ENCODE measurements around the gene MTCL3.

Gene MTCL3

DNA sequence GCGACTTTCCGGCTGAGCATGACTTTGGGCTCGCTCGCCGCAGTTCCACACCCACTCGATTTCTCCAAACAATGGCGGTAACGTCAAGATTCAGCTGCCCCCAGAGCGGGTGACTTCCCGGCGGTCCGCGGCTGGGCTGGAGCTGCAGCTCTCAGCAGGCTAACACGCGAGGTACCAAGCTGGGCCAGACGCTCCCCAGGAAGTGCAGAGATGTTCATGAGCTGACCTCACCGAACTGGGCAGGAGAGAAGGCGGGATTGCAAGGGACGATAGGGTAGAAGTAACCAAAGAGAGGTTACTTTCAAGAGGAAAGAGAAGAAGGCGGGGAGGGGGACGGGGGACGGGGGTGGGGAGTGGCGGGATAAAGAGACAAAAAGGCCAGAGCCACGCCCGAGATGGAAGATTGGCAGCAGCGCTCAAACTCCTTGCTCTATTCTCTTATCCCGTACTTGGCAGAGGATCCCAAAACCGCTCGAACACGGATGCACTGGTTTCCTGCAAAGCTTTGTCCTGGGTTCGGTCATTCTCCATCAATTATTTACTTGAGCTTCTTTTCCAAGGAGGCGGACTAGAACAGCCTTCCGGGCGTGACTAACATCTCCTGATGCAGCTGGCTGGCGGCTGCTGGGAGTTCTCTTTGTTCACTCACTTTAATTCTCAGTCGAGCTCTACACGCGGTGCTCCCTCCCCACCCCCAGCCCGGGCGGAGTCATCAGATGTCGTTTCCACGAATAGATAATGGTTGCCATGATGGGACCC, at the start of gene MTCL3:
MTCL3 (minus strand) TSS at position 626 of the 759 bp plus-strand sequence.
- DNase-seq, result peak; percentile 23

DNA sequence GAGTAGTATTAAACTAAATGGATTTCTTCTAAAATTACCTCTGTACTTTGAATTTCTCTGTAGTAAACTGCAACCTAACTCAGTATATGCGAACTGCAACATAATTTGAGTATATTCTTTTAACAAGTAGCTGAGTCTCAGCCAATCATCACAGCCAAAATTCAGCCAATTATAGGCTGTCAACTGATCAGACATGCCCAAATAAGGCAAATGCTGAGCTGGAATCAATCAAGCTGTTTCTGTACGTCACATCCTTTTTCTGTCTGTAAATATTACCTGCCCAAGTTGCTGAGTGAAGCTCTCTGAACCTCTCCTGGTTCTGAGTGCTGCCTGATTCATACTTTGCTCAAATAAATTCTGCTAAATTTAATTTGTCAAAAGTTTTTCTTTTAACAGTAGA, 48.3 kb upstream of the MTCL3 start:
- DNase-seq, result no peak

DNA sequence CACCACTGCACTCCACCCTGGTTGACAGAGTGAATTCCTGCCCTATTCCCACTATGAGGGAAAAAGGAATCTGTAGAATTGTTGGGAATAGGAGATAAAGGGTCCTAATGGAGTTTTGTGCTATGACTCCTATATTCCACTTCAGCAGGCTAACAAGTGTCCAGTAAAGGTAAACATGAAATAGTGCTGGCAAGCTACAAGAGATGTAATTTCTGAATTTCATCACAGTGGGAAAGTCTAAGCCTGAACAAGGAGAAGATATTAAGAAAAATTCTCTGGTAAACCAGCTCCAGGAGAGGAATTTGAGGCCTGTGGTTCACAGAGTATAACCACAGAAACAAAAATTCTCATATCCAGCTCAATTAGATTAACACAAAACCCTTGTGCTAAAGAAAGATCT, 47.5 kb upstream of the MTCL3 start:
- no peak for DNase-seq

DNA sequence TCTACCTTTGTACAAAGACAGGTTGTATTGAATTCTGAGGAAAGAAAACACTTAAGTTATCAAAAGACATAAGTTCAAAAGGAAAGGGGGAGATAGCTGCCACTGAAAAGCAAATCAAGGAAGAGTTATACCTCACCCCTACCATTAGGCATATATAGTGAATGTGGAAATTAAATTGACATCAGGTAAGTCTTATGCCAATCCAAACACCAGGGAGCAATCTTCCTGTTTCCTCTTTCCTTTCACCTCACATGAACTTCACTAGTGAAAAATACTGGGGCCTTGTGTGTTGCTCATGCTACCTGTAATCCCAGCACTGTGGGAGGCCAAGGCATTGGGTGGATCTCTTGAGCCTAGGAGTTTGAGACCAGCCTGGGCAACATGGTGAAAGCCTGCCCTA, 47.0 kb upstream of the MTCL3 start:
- no peak for DNase-seq

DNA sequence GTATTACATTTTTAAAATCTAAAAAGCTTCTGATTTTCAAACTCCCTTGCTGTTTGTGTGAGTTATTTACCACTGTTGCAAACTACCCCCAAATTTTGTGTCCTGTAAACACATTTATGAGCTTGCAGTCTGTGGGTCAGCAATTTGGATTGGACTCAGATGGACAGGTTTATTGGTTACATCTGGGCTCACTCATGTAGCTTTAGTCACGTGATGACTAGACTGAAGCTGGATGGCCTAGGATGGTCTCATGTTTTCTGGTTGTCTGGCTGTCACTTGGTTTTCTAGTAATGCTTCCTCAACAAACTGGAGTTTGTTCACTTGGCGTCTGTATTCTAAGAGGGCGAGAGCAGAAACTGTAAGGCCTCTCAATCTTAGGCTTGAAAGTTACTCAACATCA, 45.6 kb upstream of the MTCL3 start:
- DNase-seq, result no peak

DNA sequence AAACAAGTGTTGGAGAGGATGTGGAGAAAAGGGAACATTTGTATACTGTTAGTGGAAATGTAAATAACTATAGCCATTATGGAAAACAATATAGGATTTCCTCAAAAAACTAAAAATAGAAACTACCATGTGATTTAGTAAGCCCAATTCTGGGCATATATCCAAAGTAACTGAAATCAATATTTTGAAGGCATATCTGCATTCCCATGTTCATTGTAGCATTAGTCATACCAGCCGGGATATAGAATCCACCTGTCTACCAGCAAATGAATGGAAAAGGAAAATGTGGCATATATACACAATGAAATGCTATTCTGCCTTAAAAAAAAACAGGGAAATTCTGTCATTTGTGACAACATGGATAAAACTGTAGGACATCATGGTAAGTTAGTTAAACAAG, 42.5 kb upstream of the MTCL3 start:
- no peak for DNase-seq

DNA sequence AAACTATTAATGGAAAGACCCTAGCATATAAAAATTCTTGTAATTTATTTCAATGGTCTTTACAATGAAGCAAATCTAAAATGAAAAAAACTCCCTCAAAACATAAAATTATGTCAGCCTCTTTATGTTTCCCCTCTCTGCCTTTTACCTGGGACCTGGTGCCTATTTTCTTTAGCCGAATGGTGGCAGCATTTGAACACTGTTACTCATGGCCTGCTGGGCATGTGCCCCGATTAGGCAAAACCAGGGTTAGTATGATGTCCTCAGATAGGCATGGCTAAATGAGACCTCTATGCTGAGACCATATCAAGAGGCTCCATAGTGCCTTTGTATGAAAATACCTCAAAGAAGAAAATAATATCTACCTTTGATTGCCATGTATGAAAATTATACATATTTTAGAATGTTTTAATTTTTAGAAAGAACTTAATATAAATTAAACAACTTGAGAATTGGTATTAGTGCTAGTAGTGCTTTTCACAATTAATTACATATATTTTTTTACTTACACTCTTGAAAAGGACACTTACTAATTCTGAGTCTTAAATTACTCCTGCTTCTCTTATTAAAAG, 35.4 kb upstream of the MTCL3 start:
- peak; percentile 13 for DNase-seq

DNA sequence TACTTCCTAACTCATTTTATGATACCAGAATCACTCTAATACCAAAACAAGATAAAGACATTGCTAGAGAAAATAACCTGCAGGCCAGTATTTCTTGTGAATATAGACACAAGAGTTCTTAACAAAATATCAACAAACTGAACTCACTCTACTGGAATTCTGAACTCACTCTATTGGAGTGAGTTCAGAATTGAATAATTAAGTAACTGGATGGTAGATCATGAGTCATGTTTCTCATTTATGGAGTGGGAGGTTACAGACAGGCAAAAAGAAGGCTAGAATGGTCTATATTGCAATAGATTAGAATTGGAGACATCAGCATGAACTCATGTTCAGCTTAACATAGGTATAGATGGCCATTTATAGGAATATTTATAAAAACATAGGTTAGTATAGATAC, 31.3 kb upstream of the MTCL3 start:
- DNase-seq, result no peak

DNA sequence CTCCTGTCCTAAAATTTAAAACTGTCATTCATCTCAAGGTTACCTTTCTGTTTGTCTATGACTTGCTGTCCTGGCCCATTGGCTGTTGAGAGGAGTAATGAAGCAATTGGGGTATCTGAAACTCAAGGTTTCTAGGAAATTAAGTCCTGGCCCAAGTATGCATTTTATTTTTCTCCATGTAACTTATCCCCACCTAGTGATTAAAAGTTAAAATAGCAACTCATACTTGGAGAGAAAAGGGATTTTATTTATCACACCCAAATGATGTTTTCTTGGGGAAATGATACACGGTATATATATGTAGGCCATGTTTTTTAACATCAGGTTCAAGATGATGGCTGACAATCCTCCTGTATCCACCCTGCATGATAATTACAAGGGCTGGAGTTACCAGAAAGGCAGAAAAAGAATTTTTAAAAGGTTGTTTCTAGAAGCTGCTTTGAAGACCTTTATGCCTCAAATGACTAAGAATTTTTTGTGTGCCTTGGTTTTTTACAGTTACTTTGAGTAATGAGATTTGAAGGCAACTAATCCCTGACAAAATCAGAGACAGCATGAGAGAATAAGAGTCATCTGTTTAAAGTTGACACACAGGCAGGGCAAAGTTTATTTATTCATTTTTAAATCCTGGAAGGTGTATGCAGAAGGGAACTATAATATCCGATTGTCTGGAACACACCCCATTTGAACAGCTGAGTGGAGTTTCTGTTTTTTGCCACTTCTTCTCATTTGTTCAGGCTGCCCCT, 28.9 kb upstream of the MTCL3 start:
- no peak for DNase-seq

DNA sequence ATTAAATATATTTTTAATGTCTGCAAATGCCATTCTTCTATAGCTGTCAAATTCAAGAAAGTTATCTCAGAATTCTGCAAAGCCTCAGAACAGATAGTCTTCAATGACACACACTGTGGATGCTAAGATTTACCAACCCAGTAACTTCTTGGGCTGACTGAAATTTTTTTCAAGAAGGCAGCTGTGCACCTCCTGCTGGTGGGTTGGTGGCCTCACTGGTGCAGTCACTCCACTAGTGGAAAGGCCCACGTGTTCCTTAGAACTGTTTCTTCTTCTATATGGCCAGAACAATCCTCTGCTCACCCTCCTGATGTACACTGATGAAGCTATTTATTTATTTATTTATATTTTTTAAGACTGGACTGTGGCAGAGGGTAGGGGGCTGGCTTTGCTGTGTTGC, 28.1 kb upstream of the MTCL3 start:
- peak; percentile 20 for DNase-seq

DNA sequence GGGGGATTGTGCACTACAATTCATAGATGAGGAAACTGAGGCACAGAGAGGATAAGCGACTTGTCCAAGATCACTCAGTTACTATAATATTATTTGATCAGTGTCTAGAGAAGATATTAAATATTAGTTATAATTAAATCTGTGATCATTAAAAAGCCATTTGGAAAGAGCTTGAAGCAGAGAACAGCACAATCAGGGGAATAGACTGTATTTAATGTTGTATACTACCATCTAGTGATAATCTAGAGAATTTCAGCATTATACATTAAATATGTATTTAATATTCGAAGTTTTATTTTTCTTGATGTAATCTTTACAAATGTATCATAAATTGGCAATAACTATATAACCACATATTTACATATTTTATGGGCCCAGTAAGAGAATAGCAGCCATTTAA, 20.1 kb upstream of the MTCL3 start:
- DNase-seq, result no peak

DNA sequence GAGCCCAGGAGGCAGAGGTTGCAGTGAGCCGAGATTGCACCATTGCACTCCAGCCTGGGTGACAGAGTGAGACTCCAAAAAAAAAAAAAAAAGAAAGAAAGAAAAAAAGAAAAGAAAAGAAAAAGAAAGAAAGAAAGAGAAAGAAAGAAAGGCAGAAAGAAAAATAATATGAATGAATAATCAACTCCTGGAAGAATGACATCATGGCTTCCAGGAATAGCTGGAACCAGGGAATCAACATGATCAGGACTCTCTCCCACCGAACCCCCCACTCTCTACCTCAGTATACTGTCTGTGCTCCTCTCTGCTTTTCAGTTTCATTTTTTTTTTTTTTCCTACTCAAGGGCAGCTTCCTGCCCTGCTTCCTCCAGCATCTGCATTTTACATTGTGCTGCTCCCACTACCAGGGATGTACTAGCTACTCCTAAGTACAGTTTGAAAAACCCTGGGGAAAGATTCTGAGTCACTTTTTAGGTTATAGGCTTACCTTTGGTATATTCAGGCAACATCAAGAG, 19.7 kb upstream of the MTCL3 start:
- DNase-seq, result no peak

DNA sequence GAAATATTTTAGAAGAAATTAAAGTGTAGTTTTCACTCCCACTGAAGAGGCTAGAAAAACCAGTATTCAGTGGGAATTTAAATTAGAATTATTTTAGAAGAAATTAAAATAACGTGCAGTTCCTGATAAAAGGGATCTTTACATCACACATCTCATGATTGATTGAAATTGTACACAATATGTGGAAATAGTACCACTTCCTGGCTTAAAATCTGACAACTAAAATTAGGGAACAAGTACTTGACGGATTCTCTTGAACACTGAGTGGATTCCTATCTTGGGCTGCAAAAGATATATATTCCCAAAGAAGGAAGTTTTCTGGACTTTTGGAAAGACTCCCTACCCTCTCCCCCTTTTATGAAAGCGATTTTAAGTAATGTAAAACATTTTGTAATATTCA, 14.6 kb upstream of the MTCL3 start:
- no peak for DNase-seq

DNA sequence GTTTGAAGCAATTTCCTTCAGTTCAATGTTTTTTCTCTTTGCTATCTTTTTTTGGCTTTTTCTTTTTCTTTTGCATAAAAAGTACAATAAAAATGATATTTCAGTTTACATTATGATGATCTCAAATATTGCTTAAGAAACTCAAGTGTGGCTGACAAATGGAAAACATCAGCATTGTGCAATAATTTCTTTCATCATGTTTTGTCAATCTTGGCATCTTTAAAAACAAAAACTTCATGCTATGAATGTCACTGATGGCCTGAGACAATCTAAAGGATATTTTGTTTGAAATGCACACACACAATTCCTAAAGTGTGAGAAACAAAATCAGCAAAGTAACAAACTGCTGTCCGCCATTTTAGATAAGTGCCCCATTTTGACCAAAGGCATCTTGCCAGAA, 13.9 kb upstream of the MTCL3 start:
- no peak for DNase-seq

DNA sequence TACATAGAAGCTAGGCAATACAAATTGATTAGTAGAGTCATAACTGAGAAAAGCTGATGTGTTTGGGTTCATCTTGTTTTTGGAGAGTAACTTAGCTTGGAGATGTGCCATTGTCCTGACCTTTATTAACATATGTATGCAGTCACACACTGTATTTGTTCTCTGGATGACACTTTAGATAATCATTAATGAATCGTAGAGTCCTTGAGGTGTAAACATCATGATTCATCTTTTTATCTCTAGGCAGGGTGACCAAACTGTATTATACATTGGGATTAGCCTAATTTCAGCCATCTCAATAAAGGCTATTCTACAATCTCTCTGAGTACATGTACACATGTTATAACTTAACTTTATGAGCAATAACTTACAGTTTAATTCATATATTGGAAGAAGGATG, 3.6 kb upstream of the MTCL3 start:
- DNase-seq, result no peak

DNA sequence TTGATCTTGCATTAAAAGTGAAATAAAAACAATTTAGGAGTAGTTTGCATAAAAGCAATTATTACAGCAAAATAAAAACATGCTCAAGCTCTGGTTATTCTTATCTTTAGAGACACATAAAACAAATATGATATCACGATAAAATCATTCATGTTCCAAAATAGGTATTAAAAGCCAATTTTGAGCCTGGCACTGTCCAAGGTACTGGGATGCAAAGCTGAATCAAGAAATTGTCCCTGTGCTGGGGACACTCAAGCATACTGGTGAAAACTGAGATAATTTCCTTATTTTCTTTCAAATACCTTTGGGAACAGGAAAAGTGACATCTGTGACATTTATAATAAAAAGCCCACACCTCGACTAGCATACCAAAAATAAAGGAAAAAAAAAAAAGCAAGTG, 931 bp upstream of the MTCL3 start:
- peak; percentile 14 for DNase-seq

DNA sequence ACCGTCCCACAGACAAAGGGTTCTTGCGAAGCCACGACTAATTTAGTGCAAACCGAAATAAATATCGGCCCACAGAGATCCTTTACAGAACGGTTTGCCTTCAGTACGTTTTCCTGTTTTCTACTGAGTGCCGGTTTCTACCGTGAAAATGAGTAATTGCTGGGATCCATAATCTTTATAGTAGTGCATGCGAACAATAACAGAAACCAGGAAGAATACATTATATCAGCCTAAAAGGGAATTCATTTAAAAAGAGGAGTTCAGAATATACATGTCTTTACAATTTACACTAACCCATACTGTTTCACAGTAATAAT, 292 bp upstream of the MTCL3 start:
- DNase-seq, result no peak

DNA sequence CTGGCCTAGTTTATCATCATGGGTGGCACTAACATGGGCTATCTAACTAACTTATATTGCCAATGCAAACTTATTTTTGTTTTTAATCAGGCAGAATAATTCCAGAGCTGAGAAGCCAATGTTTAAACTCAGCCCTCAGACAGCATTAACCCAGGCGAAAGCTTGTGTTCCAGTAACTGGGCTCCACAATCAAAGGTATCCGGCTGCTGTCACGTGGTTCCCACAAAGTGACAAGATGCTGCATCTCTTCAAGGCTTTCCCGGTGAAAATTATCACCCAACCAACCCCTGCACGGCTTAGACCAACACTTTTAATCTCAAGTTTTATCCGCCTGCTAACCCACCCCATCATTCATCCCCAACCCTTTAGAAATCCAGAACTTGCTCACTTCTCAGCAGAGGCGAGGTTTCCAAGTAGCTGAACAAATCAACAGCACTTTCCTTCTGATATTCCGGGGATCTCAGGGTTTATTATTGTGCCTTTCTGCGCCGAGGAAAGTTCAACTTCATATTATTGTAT, 885 bp downstream of the MTCL3 start:
- no peak for DNase-seq

DNA sequence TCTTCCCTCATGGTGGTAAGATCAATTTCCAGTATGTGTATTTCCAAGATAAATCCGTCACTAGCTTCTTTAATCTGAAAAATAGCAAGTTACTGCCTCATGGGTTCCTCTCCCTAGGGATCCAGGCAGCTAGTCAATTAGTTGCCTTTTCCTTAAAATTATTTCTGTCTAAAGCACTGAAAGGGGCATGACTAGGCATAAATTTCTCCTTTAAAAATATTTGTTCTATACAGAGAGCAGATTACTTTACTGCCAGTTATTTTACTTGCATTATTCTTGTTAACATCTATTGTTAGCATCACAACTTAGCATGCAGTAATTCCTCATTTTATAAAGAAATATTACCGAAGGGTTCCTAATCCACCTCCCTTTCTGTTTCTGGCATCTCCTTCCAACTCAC, 1.4 kb downstream of the MTCL3 start:
- no peak for DNase-seq

DNA sequence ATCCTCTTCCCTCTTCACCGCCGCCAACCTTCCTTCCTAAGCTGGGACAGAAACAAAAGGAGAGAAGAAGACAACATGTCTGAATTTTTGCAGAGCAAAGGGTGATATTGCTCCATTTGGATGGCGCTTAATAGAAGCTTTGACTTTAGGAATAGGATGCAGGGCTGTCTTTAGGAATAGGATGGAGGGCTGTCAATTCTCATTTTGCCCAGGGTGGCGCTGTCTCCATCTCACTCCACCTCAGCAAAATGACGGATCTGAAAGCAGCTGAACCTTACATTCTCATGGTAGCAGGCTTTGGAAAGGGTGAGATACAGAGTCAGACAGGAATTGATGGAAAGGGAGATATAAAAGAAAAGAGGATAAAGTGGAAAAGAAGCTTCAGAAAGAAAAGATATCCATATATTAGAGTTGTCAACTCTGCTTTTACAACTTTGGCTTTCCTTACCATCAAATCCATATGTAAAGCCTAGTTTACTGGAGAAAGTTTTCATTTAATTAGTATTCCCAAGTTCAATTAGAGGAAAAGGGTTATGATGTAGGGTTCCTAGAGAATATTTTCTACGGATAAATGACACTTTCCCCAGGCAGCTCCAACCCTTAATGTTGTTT, 2.4 kb downstream of the MTCL3 start:
- DNase-seq, result peak; percentile 51

DNA sequence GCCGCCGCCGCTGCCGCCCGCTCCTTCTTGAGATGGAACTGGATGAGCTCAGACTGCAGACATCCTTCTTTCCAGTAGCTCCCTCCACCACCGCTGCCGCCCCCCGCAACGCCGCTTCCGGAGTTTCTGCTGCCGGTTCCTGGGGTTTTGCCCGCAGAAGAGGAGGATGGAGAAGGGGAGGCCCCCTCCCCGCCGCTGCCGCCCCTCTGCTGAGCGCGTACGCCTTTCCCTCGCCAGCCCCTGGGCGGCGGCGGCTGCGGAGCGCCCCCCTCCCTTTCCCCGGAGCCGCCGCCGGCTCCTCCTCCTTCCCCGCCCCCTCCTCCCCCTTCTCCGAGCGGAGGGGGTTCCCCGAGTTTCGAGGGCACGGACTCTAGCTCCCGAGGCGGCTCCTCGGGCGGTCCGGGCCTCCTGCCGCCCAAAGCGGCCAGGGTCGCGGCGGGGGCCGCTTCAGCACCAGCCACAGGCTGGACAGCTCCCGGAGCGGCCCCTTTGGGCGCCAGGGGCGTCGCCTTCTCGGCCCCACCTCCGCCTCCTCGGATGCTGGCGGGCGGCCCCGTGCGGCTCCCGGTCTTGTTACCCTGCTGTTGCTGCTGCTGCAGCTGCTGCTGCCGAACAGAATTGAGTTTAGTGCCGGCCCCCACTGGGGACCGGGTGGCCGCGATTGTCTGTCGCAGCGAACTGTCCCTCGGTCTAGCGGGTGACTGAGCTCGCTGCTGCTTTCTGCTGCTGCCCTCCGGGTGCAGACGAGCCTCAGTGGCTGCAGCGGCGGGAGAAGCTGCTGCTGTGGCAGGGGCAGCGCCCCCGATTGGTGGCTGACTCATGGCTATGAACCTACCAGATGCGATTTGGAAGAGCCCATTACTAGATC, 3.1 kb downstream of the MTCL3 start:
- DNase-seq, result peak; percentile 74

DNA sequence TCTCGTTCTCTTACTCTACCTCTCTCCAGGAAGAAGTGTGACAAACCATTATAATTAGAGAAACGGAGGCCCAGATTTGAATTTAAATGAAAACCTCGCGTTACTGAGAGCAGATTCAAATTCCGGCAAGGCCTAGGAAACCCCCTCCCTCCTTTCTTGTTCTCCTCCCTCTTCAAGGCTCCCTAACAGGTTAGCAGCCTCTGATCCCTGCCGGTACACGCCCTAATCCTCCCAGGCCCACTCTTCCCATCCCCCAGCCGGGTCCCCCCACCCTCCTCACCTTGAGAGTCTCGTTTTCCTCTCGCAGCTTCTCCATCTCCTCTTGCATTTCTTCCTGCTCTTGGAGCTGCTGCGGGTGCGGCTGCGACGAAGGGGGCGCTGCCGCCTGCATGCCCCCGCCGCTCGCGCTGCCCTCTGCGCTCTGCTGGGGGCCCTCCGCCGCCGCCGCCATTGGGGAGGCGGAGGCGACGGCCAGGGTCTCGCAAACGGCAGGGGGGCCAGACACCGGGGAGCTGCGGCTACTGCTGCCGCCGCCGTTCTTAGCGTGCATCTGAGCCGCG, 3.8 kb downstream of the MTCL3 start:
- DNase-seq, result peak; percentile 41
